Nephron progenitor cell (in vitro differentiated cells): ENCODE measurements around the gene CFD.

Experiments
- DNase-seq: peaks from one replicate; pipeline ENCODE4 v3.0.0; 2021
- H3K27ac Mint-ChIP-seq: 2 replicates; pipeline ENCODE4 v1.8.0; 2021; ENCODE audit warnings: mild to moderate bottlenecking, moderate library complexity, mixed read lengths
- H3K27me3 Mint-ChIP-seq: 2 replicates; pipeline ENCODE4 v1.8.0; 2021; ENCODE audit warnings: mild to moderate bottlenecking, low read depth, mixed read lengths; ENCODE audit not compliant: poor library complexity
- H3K36me3 Mint-ChIP-seq: 2 replicates; pipeline ENCODE4 v1.8.0; 2021; ENCODE audit warnings: low read depth, mixed read lengths
- H3K4me1 Mint-ChIP-seq: 2 replicates; pipeline ENCODE4 v1.8.0; 2021; ENCODE audit warnings: mixed read lengths
- H3K4me3 Mint-ChIP-seq: 2 replicates; pipeline ENCODE4 v1.8.0; 2021; ENCODE audit warnings: mild to moderate bottlenecking, moderate library complexity, mixed read lengths
- H3K9me3 Mint-ChIP-seq: 2 replicates; pipeline ENCODE4 v1.8.0; 2021; ENCODE audit warnings: mild to moderate bottlenecking, moderate library complexity, mixed read lengths
- TF ChIP-seq, protein P1 (sequence below): fragments of 200-600 bp; sonication (generic); IDR thresholded peaks from 2 replicates; pipeline ENCODE4 v1.5.0; 2021; ENCODE audit warnings: antibody characterized with exemption

Gene CFD

GRCh38 chr19:885536-886224, 26.2 kb downstream of the CFD start:
- no peak for DNase-seq
- Mint-ChIP-seq H3K9me3 (no peaks in the 10 kb centered on the region), H3K4me1 (no peaks in the 10 kb centered on the region), H3K4me3 (no peak overlapping the region), H3K27ac (no peak overlapping the region), H3K36me3 (peaks cover 43% of the 10 kb centered on the region), H3K27me3 (no peaks in the 10 kb centered on the region)
- TF ChIP-seq, protein P1, sequence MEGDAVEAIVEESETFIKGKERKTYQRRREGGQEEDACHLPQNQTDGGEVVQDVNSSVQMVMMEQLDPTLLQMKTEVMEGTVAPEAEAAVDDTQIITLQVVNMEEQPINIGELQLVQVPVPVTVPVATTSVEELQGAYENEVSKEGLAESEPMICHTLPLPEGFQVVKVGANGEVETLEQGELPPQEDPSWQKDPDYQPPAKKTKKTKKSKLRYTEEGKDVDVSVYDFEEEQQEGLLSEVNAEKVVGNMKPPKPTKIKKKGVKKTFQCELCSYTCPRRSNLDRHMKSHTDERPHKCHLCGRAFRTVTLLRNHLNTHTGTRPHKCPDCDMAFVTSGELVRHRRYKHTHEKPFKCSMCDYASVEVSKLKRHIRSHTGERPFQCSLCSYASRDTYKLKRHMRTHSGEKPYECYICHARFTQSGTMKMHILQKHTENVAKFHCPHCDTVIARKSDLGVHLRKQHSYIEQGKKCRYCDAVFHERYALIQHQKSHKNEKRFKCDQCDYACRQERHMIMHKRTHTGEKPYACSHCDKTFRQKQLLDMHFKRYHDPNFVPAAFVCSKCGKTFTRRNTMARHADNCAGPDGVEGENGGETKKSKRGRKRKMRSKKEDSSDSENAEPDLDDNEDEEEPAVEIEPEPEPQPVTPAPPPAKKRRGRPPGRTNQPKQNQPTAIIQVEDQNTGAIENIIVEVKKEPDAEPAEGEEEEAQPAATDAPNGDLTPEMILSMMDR, result no peak

DNA sequence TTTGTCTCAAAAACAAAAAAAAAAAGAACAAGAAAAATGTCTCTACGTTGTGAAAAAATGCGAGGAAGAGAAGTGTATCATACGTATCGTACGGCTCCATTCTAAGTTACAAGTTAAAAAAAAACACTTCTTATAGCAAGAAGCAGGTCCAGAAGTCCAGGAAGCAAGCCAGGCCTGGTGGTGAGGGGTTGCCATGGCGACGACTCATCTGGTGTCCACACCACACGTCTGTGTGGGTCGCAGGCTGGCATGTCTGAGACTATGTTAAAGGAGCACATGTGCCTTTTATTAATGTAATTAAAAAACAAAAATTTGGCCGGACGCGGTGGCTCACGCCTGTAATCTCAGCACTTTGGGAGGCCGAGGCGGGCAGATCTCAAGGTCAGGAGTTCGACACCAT, 27.6 kb downstream of the CFD start:
- TF ChIP-seq, protein P1, result no peak
- Mint-ChIP-seq H3K27me3 (no peaks in the 10 kb centered on the region), H3K9me3 (no peaks in the 10 kb centered on the region), H3K36me3 (peaks cover 29% of the 10 kb centered on the region), H3K4me1 (no peaks in the 10 kb centered on the region), H3K4me3 (no peak overlapping the region), H3K27ac (no peak overlapping the region)
- DNase-seq, result peak; percentile 39

- TF ChIP-seq, protein P1, result no peak
- H3K4me3 Mint-ChIP-seq, result no peak overlapping the region
- H3K27me3 Mint-ChIP-seq, result no peaks in the 10 kb centered on the region
Measured at GRCh38 chr19:887599-887998, 28.1 kb downstream of the CFD start.

DNA sequence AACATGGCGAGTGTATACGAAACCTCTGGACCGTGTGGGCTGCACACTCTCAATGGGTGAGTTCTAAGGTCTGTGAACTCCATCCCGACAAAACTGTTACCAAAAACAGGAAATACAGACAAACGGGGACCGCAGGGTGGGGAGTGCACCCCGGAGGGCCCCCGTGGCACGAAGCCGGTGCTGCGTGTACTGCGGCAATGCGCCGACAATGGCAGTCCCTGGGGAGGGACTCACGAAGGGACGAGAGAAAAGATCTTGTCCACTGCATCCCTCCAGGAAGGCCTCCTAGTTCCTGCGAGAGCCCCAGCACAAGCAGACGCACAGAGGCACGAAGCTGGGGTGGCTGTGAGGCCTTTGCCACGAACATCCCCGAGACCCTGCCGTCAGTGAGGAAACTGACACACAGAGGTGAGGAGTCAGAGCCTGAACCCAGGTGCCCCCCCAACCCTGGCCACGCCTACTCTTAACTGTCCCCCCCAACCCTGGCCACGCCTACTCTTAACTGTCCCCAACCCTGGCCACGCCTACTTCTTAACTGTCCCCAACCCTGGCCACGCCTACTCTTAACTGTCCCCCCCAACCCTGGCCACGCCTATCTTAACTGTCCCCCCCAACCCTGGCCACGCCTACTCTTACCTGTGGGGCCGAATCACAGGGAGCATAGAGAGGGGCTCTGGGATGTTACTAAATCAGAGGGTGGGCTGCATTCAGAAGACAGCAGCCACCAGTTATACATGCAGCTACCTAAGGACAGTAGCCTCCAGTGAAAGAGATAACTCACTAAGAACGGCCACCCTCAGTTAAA, 29.3 kb downstream of the CFD start:
- Mint-ChIP-seq H3K4me1 (no peaks in the 10 kb centered on the region), H3K27me3 (peaks cover 4% of the 10 kb centered on the region), H3K27ac (no peak overlapping the region), H3K9me3 (no peaks in the 10 kb centered on the region), H3K36me3 (peaks cover 22% of the 10 kb centered on the region), H3K4me3 (no peak overlapping the region)
- DNase-seq, result no peak
- TF ChIP-seq, protein P1, result no peak

More at GRCh38 chr19:887599-887998, 28.1 kb downstream of the CFD start:
- DNase-seq, result no peak
- peaks cover 24% of the 10 kb centered on the region for H3K36me3 Mint-ChIP-seq
- no peaks in the 10 kb centered on the region for H3K4me1 Mint-ChIP-seq
- H3K27ac Mint-ChIP-seq, result no peak overlapping the region
- H3K9me3 Mint-ChIP-seq, result no peaks in the 10 kb centered on the region

DNA sequence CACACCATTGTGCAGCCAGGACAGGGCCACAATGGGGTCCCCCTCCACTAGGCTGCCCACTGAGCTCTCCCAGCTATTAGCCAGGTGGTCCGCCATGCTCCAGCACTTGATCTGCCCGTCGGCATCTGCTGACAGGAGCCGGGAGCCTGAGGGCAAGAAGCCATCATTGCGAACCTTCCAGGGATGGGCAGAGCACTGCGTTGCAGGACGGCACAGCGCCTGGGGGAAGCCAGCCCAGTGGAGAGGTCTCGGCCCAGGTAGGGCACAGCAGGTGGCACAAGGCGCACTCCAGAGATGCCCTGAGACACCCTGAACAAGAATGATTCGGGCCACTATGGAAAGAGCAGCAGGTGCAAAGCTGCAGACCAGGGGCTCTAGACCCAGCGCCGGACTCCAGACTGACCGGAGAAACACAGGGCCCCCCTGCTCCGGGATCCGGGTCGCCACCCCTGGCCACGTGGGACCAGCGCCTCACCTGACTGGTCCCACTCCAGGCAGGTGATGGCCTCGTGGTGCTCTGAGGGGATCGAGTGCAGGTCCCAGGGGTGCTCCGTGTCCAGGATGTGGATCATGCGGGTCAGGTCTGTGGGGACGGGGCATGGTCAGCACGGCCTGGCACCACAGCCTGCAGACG, 30.3 kb downstream of the CFD start:
- Mint-ChIP-seq H3K27ac (no peak overlapping the region), H3K27me3 (peaks cover 4% of the 10 kb centered on the region), H3K4me1 (no peaks in the 10 kb centered on the region), H3K4me3 (peak overlapping the region; percentile 28), H3K36me3 (peaks cover 22% of the 10 kb centered on the region), H3K9me3 (no peaks in the 10 kb centered on the region)
- DNase-seq, result no peak
- TF ChIP-seq, protein P1, result no peak
